SW 1271 (cell line): Measurements from ENCODE around the gene OR56A4.

Source experiments
- DNase-seq, 2 experiments: peaks; one replicate each; lab custom pipeline; 2025; lab: John Stamatoyannopoulos, UW

OR56A4 gene

GRCh38 chr11:6006846-6007245 is at the start of gene OR56A4:
Gene OR56A4 (minus strand): TSS chr11:6006946. CDS start chr11:6002992, 3,954 bp downstream.
- no peak for DNase-seq

GRCh38 chr11:6055569-6055968 is 48.8 kb upstream of the OR56A4 start:
- DNase-seq: no peak

GRCh38 chr11:6052374-6052773 is 45.6 kb upstream of the OR56A4 start:
- DNase-seq: no peak

GRCh38 chr11:6040874-6041273 is 34.1 kb upstream of the OR56A4 start:
- no peak for DNase-seq

- no peak for DNase-seq
Measured at GRCh38 chr11:6030708-6031405, 24.1 kb upstream of the OR56A4 start, which contains the start of gene OR56A1. Gene OR56A1 (minus strand): TSS chr11:6030758. CDS start chr11:6027692, 3,066 bp downstream.

GRCh38 chr11:6027501-6027900 is 20.8 kb upstream of the OR56A4 start:
- no peak for DNase-seq

GRCh38 chr11:6025056-6025455 is 18.3 kb upstream of the OR56A4 start:
- no peak for DNase-seq

GRCh38 chr11:6022956-6023355 is 16.2 kb upstream of the OR56A4 start:
- peak in 1 of 2 experiments; percentile 37 for DNase-seq

GRCh38 chr11:6013042-6013441 is 6.3 kb upstream of the OR56A4 start:
- DNase-seq: no peak

- no peak for DNase-seq
Measured at GRCh38 chr11:6012035-6012668, 5.4 kb upstream of the OR56A4 start.

GRCh38 chr11:6006395-6006794 is 351 bp downstream of the OR56A4 start:
- no peak for DNase-seq

- DNase-seq: no peak
Measured at GRCh38 chr11:6002202-6002699, 4.5 kb downstream of the OR56A4 start.

- no peak for DNase-seq
Measured at GRCh38 chr11:5994791-5995190, 12.0 kb downstream of the OR56A4 start.

- DNase-seq: peak in 1 of 2 experiments; percentile 12
Measured at GRCh38 chr11:5992604-5993251, 14.0 kb downstream of the OR56A4 start.

- no peak for DNase-seq
Measured at GRCh38 chr11:5992150-5992549, 14.6 kb downstream of the OR56A4 start.

GRCh38 chr11:5989203-5989602 is 17.5 kb downstream of the OR56A4 start:
- no peak for DNase-seq

- no peak for DNase-seq
Measured at GRCh38 chr11:5986885-5987284, 19.9 kb downstream of the OR56A4 start, which contains the start of gene OR52L1. Gene OR52L1 (minus strand): TSS chr11:5986985. CDS start chr11:5986930, 55 bp downstream.

GRCh38 chr11:5983443-5983842 is 23.3 kb downstream of the OR56A4 start:
- DNase-seq: no peak

- DNase-seq: no peak
Measured at GRCh38 chr11:5973530-5973929, 33.2 kb downstream of the OR56A4 start.

- no peak for DNase-seq
Measured at GRCh38 chr11:5968394-5968793, 38.4 kb downstream of the OR56A4 start, which contains the start of gene OR56A5. Gene OR56A5 (minus strand): TSS chr11:5968494. CDS start chr11:5968494, 0 bp downstream.

GRCh38 chr11:5967708-5968107 is 39.0 kb downstream of the OR56A4 start:
- no peak for DNase-seq

GRCh38 chr11:5966958-5967357 is 39.8 kb downstream of the OR56A4 start:
- DNase-seq: no peak
